Stimulated activated CD4-positive, alpha-beta T cell treated with anti-CD3 and anti-CD28 coated beads, Interleukin-15, amount 100 ng/mL, for 24 hours (primary cell): ENCODE data around the gene ODAD4.
"Not testable (repeated sequence)": the region's sequence is repeated elsewhere in the genome, so short reads cannot be mapped to it uniquely, and the experiment has no call there.

Source experiments
- DNase-seq: peaks from one replicate; pipeline ENCODE4 v3.0.0-alpha.2; 2020

ODAD4 gene

GRCh38 chr17:42005166-42005565 is 74.7 kb downstream of the ODAD4 start:
- DNase-seq, result no peak

GRCh38 chr17:42009170-42009569 is 78.8 kb downstream of the ODAD4 start:
- DNase-seq, result no peak

- DNase-seq, result not testable (repeated sequence)
Measured at GRCh38 chr17:42010266-42010680, 79.9 kb downstream of the ODAD4 start.

GRCh38 chr17:42010898-42011516 is 80.6 kb downstream of the ODAD4 start:
- DNase-seq, result no peak

- not testable (repeated sequence) for DNase-seq
Measured at GRCh38 chr17:42012363-42012762, 81.9 kb downstream of the ODAD4 start.

GRCh38 chr17:42013740-42014139 is 83.3 kb downstream of the ODAD4 start:
- DNase-seq, result not testable (repeated sequence)
